GM19023 (cell line): ENCODE data around the gene TRABD2A.

Source experiments
- ATAC-seq: cut with Tn5 transposase; IDR thresholded peaks from one replicate; pipeline ENCODE4 v1.9.1; 2021; ENCODE audit warnings: mild to moderate bottlenecking, moderate library complexity; ENCODE audit not compliant: unreplicated experiment

TRABD2A gene

GRCh38 chr2:84905181-84906107, 24.6 kb upstream of the TRABD2A start, which contains the start of gene TMSB10:
Gene TMSB10 (plus strand): TSS chr2:84905656.
- peak; percentile 74 for ATAC-seq

GRCh38 chr2:84904717-84905174, 23.9 kb upstream of the TRABD2A start:
- ATAC-seq: no peak

GRCh38 chr2:84904151-84904550, 23.3 kb upstream of the TRABD2A start:
- ATAC-seq: no peak

GRCh38 chr2:84902526-84902925, 21.6 kb upstream of the TRABD2A start:
- ATAC-seq: no peak

GRCh38 chr2:84901593-84902120, 20.8 kb upstream of the TRABD2A start:
- no peak for ATAC-seq

GRCh38 chr2:84900971-84901370, 20.1 kb upstream of the TRABD2A start:
- ATAC-seq: no peak

DNA sequence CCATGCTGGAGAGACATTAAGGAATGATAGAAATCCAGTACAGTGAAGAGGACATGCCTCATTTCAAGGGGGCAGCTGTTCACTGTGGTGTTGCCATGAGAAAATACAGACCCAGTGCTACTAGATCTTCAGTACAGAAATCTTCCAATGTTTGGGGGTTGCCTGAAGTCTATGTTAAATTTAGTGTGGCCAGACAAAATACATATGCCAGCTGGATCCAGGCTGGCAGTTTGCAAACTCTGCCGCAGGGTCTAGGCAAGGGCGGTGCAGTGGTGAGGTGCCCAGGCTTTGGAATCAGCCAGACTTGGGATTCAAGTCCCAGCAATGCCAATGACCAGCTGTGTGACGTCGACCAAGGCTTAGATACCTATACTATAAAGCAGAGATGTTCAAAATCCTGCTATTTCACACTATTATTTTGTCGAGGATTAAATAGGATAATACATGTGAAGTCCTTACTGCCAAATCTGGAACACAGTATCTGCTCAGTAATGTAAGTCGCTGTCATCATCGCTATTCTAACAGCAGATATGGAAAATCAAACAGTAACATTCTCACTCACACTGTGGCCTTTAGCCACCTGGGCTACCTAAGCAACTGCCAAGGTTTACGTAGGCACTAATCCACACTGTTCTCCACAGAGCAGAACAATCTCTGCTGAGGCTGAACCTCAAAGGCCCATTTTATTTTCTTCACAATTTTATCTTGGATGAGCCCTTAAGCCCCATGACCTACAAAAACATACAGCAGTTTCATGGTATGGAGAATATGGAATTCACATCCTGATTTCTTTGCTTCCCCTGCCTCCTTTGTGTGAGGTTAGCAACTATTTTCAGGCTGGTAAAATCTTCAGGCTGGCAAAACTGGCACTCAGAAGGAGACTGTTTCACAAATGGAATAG, 18.7 kb upstream of the TRABD2A start:
- no peak for ATAC-seq

- no peak for ATAC-seq
Measured at GRCh38 chr2:84897773-84898172, 16.9 kb upstream of the TRABD2A start.

- no peak for ATAC-seq
Measured at GRCh38 chr2:84896567-84896966, 15.7 kb upstream of the TRABD2A start.

DNA sequence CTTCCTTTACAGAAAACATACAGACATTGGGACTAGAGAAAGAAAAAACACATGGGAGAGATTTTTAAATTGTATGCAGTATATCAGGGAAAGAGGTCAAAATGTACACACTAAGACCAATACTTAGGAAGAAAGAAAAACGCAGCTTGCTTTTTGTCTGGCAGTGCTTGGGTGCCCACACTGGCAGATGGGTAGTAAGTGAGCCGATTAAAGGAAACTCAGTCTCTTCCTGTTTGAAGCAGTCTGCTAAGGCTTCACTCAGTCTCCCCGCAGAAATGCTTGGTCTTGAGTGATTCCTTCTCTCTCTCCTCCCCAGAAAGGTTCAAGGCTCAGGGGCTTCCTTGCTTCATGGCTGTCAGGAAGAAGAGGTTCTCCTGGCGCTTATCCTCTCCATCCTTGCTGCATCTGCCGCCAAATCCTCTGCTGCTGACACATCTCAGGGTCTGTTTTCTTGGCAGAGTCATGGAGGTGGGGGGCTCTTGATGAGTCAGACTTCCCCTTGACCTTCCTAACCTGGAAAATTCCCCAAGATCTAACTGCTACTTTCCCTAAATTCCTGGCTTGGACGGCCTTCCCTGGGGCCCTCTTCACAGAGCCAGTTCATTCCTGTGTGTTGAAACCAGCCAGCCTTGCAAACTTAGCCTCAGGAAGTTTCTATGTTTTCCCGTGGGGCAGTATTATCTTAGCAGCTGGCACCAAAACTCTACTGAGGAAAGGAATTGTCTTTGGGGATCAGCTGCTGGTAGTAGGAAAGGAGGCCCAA, 14.1 kb upstream of the TRABD2A start:
- no peak for ATAC-seq

- ATAC-seq: no peak
Measured at GRCh38 chr2:84894131-84894586, 13.3 kb upstream of the TRABD2A start.

DNA sequence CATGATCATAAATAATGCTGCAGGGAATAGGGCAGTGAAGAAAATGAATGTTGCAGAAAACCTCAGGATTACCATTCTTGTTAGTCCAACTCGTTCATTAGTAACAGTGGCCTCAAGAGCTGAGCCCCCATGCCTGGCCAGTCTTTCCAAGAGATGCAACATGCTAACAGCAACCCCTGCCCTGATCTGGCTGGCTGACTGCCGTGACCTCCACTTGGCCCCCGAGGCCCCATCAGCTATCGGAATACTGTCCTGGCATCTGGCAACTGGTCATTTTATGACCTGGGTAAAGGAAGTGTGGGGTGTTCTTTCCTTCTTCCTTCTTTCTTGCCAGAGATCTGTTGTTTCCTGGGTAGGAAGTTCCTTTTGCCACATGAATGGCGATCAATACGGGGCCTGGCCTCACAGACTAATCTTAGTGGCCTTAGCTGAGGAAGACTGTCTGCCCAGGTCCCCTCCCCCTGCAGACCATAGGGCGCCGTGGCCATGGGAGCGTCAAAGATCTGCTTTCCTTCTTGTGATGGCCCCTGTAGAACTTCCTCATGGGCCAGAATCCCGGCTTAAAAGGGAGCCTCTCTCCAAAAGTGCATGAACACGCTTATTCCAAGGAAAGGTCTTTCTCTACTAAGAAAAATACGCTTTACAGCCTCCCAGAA, 10.6 kb upstream of the TRABD2A start:
- no peak for ATAC-seq

DNA sequence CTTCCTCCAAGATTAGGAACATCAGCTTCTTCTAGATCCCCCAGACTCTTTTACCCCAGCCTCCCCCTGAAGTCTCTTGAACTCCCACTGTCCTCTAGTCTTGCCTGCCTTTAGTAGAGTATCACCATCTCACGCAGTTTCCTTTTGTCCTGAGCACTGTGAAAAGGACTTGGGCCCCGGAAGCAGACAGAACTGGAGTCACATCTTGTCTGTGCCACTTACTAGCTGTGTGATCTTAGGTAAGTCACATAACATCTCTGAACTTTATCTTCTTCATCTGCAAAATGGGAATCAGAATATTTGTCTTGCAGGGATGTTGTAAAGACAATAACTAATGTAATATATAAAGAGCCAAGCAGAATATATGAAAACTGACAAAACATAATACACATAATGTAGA, 8.4 kb upstream of the TRABD2A start:
- ATAC-seq: no peak

DNA sequence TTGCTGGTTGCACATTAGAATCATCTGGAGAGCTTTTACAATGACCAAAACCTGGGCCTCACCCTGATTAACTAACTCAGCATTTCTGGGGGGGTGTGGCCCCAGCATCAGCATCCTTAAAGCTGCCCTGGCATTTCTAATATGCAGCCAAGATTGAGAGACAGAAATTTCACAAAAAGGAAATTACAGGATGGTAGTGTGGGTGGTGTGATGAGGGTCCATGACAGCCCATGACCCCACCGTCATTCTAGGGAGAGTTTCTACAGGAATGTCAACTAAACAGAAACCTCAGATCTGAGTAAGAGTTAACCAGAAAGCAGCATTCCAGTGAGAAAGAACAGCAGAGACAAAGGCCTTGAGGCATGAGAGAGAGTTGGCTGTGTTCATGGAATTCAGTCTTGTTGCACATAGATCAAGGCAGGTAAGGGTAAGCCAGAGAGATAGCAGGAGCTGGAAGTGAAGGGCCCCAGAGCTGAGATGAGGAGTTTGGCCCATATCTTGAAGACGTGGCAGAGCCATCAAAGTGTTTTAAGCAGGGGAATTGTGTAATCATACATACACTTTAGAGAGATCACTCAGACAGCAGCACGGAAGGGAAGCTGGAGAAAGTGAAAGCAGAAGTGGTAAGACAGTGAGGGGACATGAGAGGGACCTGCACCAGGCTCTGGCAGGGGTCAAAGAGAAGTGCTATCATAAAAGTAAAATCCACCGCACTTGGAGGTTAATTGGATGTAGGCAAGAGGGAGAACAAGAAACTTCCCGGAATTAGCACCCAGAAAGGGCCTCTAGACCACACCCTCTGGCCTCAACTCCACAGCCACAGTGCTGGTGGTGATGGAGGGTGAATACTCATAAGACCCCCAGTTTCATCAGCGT, 7.8 kb upstream of the TRABD2A start:
- peak; percentile 98 for ATAC-seq

DNA sequence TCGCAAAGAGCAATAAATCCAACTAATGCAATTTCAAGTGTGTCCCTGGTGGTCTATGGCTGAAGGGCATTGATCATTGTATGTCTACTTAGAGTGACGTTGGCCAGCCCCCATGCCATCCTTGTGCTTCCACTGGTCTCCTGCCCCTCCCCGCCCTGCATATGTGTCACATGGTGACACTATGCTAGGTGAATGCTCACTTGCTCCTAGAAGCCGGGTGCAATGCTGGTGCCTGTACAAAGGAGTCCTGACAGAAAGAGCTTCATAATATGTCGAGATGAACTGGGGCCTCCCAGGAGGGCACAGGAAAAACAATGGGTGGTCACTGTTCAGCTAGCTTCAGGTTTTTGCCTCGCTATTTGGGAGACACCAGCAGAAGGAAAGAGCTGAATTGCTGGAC, 5.9 kb upstream of the TRABD2A start:
- ATAC-seq: no peak

- ATAC-seq: no peak
Measured at GRCh38 chr2:84885111-84885510, 4.2 kb upstream of the TRABD2A start.

DNA sequence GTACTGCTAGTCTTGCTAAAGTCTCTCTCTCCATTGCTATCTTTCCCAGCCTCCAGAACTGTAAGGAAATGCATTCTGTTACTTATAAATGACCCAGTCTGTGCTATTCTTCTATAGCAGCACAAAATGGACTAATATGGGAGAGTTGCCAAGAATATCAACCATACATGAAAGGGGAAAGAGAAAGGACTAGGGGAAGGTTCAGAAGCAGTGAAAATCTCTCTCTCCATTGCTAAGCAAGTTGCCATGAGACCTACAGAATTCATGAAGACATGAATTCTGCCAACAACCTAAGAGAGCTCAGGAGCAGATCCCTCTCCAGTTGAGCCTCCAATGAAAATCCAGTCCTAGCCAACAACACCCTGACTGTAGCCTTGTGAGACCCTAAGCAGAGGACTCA, 3.6 kb upstream of the TRABD2A start:
- ATAC-seq: no peak

GRCh38 chr2:84882775-84883550, 2.1 kb upstream of the TRABD2A start:
- ATAC-seq: no peak
